SHP77 (cell line): ENCODE measurements around the gene MCTP2.

Experiments used
- DNase-seq, 2 experiments: peaks; one replicate each; lab custom pipeline; 2025; lab: John Stamatoyannopoulos, UW

Gene MCTP2

GRCh38 chr15:94230883-94231722 lies at the start of gene MCTP2:
MCTP2 (plus strand) TSS chr15:94231561; CDS start chr15:94298266, 66,705 bp downstream.
- no peak for DNase-seq

GRCh38 chr15:94182883-94183282 lies 48.5 kb upstream of the MCTP2 start:
- no peak for DNase-seq

GRCh38 chr15:94185547-94186236 lies 45.7 kb upstream of the MCTP2 start:
- DNase-seq = no peak

DNA sequence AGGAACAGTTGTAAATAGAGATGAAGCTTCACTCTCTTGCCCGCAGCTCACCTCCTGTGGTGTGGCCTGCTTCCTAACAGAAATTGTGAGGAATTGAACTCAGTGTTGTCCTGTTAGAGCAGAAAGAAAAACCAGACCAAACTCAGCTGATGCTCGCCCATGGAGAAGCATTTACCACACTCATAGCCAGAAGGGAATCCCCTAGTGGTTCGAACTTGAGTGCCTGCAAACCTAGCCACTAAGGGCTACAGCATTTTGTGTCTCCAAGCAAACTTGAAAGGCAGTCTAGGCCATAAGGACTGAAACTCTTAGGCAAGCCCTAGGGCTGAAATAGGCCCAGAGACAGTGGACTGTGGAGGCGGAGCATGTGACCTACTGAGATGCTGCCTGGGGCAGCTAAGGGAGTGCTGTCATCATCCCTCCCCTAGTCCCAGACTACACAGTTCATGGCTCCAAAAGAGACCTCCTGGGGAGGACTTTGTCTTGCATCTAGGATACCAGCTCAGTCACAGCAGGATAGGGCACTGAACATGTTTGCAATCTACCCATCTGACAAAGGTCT lies 44.5 kb upstream of the MCTP2 start:
- no peak for DNase-seq

- DNase-seq = no peak
These were observed 37.5 kb upstream of the MCTP2 start for GRCh38 chr15:94193906-94194305.

DNA sequence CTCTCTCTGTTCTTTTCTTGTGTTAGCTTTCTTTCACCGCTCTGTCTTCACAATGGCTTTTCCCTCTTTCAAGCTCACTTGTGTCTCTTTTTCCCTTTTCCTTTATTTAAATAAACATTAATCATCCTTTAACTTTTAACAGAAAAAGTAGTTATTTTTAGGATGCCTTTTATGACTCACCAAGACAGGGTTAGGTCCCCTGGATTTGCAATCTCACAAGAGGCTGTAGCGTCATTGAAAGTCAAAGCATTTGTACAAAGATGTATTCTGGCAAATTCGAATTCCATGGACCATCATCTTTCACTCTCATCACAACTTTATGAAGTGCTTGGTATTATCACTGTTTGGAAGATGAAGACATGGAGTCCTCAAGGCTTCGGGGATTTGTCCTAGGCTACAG lies 34.8 kb upstream of the MCTP2 start:
- DNase-seq = no peak

DNA sequence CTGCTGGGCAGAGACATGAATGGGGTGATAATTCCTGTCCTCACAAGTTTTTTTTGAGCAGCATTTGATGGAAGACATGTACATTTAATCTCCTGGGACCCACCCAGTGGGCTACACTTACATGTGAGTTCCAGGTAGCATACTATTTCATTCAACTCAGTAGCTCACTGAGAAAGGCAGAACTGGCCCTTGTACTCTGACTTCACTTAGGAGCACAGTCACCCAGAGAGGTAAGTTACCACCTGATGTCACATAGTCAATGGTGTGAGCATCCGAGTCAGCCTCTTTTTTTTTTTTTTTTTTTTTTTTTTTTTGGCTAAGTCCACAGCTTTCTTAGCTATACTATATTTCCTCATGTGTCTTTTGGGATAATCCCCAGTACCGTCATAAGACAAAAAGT lies 32.7 kb upstream of the MCTP2 start:
- no peak for DNase-seq

DNA sequence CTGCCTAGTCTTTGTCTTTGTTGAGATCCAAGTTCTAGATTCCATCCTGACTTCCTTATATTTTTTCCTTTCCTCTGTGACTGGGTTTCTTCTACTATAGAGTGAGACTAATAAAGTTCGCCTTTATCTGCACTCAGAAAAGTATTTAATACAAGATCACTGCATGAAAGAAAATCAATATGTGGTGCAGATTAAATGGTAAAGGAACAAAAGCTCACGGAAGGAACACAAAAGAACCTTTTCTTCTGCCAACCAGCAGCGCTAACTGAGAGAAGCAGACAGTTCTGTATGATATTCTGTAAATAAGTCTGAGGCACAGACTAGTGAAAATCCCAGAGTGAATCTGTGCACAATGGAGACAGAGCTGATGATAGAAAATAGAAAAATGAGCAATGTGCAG lies 31.6 kb upstream of the MCTP2 start:
- DNase-seq = no peak

- DNase-seq = no peak
These were observed 28.1 kb upstream of the MCTP2 start for GRCh38 chr15:94203306-94203705.

DNA sequence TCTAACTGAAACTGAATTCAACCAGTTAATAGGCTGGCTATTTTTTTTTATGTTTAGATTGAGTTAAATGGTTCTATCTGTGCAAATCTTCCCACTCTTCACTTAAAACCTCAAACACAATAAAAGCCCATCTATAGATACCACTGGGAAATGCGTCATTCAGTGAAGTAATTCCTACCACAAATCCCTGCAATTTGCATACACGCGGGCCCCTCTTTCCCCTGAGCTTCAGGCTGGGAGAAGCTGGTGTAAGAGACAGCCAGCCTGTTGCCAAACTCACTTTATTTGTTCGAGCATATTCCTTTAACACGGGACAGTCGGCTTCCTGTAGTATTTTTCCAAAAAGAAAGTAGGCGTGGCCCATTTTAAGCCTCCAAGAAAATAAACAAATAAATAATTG lies 26.0 kb upstream of the MCTP2 start:
- no peak for DNase-seq

- DNase-seq = no peak
These were observed 24.7 kb upstream of the MCTP2 start for GRCh38 chr15:94206463-94207167.

GRCh38 chr15:94212291-94212690 lies 19.1 kb upstream of the MCTP2 start:
- no peak for DNase-seq

DNA sequence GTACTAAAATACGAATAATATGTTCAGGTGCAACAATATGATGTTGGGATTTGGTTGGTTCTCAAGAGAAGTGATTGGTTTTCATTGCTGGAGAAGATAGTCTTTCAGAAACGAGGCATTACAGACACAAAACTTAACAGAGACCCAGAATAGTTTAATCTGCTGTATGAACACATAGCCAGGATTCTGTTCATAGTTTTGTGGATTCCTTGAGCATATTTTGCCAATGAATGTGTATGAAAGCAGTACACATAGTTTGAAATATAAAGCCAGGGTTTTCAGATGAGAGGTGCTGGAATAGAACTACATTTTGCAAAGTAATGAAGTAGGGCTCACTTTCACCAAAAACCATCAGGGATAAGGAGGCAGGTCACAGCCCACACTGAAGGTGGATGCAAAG lies 5.7 kb upstream of the MCTP2 start:
- DNase-seq = no peak

GRCh38 chr15:94228611-94229010 lies 2.8 kb upstream of the MCTP2 start:
- DNase-seq = no peak

DNA sequence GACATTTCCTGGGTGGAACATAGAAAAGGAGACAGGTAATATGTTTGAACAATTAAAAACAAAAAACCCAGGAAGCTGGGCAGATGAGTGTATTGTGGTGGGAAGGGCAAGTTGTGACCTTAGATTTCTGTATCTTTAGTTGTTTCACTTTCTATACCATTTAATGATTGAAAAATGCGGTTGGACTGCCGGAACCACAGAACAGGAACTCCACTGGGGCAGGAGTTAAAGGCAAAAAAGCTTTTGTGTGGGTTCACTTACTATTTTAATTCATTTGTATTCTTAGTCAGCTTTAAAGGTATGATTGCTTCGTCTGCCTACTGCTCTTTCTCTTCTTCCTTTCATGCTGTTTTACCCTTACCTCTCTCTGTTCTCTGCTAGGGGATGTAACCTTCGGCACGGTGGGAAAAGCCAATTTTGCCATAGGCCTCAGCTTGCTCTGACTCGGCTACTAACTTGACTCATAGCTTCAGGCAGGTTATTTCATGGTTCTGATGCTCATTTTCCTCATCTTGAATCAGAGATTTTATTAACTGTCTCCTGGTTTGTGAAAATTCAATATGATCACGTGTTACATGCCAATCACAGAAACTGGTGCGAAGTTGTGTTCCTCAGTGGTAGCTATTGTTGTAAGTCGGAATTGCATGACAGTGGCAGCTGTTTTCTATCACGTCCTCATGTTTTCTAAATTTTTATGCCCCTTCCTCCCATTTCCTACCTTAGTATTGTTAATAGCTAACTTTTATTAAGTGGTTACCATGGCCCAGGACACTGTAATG lies 1.6 kb upstream of the MCTP2 start:
- no peak for DNase-seq

DNA sequence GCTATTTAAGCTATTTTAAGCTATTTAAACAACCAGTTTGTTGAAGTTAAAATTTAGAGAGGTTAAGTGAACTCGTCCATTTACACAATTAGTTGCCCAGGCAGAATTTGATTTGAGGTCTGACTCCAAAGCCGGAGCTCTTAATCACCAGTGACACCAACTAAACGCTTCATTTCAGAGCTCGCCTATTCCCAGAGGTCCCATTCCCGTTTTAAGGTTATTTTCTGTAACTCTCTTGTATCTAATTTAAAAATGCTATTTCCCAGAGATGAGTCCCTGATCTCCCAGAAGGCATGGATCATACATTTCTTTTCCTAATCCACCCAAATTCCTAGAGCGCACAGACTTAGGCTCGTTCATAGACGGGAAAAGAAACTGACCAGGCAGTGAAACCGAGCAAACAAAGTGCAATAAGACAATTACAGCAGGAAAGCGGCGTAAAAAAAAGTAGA lies 904 bp upstream of the MCTP2 start:
- no peak for DNase-seq

DNA sequence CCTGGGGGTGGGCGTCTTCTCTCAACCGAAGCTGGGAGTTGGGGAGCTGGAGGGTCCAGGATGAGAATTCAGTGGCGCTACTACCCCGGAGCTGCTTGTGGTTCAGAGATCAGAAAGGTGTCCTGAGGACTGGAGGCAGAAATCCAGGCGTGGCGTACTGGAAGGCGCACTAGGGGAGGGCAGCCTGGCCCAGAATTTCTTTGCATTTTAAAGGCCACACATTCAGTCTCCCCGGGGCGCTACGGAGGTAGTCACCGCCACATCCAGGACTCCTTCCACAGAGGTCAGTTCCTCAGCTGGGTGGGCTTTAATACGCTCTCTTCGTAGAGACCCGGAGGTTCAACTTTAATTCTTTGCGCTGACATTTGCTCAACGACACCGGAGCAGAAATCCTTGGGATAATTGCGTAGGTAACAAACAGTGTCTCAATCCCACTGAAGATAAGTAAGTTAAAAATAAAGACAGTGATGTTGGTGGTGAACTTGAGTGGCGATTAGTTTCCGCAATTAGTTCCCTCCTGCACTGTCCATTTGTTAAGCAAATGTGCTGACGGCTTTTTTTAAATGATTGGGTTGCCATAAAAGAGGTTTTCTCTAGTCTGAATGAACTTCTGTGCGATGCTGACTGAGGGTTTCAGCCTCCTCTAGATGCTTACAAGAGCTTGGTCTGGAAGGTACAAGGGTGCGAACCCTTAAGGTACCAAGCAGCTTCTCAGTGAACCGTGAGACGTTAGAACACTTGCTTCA lies 535 bp downstream of the MCTP2 start:
- DNase-seq = no peak

DNA sequence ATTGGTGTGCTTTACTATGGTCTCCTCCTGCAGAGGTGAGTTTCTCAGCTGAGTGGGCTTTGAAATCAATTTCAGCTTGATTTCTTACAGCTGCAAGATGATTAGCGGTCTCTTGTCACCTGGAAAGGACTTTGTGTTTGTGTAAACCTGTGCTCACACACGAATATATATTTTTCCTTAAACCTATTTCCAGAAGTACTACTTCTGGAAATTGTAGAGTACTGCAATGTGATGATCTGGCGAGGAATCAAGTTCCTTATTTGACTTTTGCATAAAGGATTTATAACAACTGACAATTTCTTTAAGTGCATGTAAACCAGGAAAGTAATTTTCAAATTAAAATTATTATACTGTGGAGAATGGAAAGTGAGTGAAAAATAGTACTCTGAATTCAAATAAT lies 2.1 kb downstream of the MCTP2 start:
- no peak for DNase-seq

DNA sequence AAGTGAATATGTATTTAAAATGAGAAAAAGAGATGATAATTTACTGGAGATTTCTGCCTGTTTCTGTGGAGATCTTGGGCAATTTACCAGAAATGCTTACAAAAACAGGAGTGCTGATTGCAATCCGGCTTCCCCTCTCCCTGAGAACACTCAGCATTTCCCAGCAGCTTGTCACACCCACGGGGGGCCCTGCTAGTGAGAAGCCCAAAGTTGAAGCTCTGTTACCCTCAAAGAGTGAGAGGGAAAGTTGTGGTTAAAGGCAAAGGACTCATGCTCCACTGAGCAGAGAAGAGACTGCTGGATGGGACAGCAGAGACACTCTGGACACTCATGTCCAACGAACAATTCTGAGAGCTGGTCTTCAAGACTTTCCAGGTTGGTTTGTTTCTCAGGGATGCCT lies 2.9 kb downstream of the MCTP2 start:
- DNase-seq = no peak

- no peak for DNase-seq
These were observed 3.7 kb downstream of the MCTP2 start for GRCh38 chr15:94235041-94235440.

DNA sequence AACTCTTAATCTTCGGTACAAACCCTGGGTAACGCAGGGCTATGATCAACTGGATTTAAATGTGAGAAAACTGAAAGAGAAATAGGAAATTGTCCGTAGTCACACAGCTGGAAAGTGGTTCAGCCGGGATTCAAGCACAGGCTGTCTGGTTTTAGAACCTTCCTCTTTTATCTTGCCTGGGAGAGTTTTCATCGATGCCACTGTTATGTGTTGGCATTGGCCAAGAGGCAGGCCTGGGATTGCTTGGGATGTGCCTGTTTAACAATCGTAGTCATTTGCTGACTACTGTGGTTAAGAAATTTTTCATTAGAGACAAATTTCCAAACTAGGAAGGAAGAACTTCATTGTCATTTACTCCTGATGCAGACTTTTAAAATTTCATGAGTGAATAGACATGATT lies 4.3 kb downstream of the MCTP2 start:
- no peak for DNase-seq
